GM10248 (cell line): ENCODE results near the gene ANKRD24.
"Not testable (repeated sequence)": the region's sequence is repeated elsewhere in the genome, so short reads cannot be mapped to it uniquely, and the experiment has no call there.

Source experiments
- CTCF ChIA-PET: fragments of 300-600 bp; sonication (Branson Sonifier 250); formaldehyde crosslinking; extraction: SDS; loops from one replicate; lab custom pipeline; 2021; ENCODE audit warnings: antibody characterized with exemption; lab: Yijun Ruan, JAX
- POLR2A ChIA-PET: fragments of 350-650 bp; sonication (Branson Sonifier 250); formaldehyde crosslinking; extraction: SDS; loops from one replicate; lab custom pipeline; 2020; ENCODE audit warnings: antibody characterized with exemption; lab: Yijun Ruan, JAX
- DNase-seq: peaks from one replicate; pipeline ENCODE4 v3.0.0; 2012; ENCODE audit errors: extremely low spot score
- TF ChIP-seq, protein P1 (sequence below): IDR thresholded peaks from 2 replicates; pipeline ENCODE4 v1.5.1; 2012; ENCODE audit warnings: mild to moderate bottlenecking, low read depth; ENCODE audit errors: extremely low read depth, missing control alignments, control extremely low read depth

ANKRD24 gene

GRCh38 chr19:4233282-4233853 lies 50.9 kb downstream of the ANKRD24 start:
- DNase-seq, result peak; percentile 71
- ChIA-PET CTCF (interaction anchor here (0.7 to 4.6 kb wide), 9 partner anchors 10 to 167 kb away, joined by 3 to 35 read pairs (median 4); partner anchors contain the start of genes SH3GL1, STAP2 and YJU2), POLR2A (interaction anchor here (0.5 kb wide), 1 partner anchor 9 kb away, joined by 6 read pairs; no protein-coding TSS in a partner anchor)
- TF ChIP-seq, protein P1, sequence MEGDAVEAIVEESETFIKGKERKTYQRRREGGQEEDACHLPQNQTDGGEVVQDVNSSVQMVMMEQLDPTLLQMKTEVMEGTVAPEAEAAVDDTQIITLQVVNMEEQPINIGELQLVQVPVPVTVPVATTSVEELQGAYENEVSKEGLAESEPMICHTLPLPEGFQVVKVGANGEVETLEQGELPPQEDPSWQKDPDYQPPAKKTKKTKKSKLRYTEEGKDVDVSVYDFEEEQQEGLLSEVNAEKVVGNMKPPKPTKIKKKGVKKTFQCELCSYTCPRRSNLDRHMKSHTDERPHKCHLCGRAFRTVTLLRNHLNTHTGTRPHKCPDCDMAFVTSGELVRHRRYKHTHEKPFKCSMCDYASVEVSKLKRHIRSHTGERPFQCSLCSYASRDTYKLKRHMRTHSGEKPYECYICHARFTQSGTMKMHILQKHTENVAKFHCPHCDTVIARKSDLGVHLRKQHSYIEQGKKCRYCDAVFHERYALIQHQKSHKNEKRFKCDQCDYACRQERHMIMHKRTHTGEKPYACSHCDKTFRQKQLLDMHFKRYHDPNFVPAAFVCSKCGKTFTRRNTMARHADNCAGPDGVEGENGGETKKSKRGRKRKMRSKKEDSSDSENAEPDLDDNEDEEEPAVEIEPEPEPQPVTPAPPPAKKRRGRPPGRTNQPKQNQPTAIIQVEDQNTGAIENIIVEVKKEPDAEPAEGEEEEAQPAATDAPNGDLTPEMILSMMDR, result peak; percentile 95

- DNase-seq, result no peak
- ChIA-PET POLR2A (no interaction called here), CTCF (interaction anchor here (0.7 to 4.6 kb wide), 5 partner anchors 9 to 166 kb away, joined by 3 to 35 read pairs (median 8); partner anchors contain the start of genes SH3GL1 and YJU2)
- TF ChIP-seq, protein P1, result no peak
Measured at GRCh38 chr19:4234142-4234861, 51.8 kb downstream of the ANKRD24 start.

- CTCF ChIA-PET, result interaction anchor here (1.1 to 4.6 kb wide), 2 partner anchors 8 to 13 kb away, joined by 8 to 35 read pairs; no protein-coding TSS in a partner anchor
- POLR2A ChIA-PET, result no interaction called here
- DNase-seq, result no peak
- TF ChIP-seq, protein P1, result no peak
Measured at GRCh38 chr19:4234862-4235201, 52.3 kb downstream of the ANKRD24 start.

- POLR2A ChIA-PET, DNase-seq: not testable (repeated sequence)
- CTCF ChIA-PET, result interaction anchor here (1.1 kb wide), 1 partner anchor 9 kb away, joined by 4 read pairs; the partner anchor contains the start of gene YJU2
Measured at GRCh38 chr19:4237510-4237909, 55.0 kb downstream of the ANKRD24 start.

- CTCF ChIA-PET, result interaction anchor here (1.0 to 4.0 kb wide), 2 partner anchors 9 to 28 kb away, joined by 3 to 11 read pairs; partner anchors contain the start of gene EBI3
- no peak for DNase-seq
- TF ChIP-seq, protein P1, result no peak
Measured at GRCh38 chr19:4238831-4239230, 56.3 kb downstream of the ANKRD24 start.

DNA sequence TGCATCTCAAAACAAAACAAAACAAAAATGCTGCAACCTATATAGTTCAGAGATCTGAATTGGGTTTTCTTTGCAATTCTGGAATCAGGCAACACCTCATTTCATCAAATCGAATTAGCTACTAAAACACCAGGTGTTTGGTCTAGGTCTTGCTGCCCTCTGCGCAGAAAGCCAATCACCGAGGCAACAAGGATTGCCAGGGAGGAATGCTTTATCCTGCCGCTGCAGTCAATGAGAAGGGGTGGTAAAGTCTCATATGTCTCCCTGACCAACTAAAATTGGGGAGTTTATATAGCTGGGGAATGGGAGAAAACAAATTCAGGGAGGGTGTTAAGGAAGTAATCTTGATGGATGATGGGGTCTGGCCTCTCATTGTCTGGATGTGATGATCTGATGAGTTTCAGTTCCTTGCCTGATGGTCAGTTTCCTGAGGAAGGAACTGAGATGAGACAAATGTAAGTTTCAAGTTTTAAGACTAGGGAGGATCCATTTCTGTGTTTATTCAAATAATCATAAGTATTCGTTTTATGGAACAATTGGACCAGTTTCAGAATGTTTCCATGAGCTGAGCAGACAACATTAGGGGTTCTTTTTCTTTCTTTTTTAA lies 59.4 kb downstream of the ANKRD24 start:
- DNase-seq, result no peak
- ChIA-PET CTCF (interaction anchor here (1.2 to 4.9 kb wide), 5 partner anchors 8 to 159 kb away, joined by 3 to 35 read pairs (median 7); partner anchors contain the start of genes EBI3 and SH3GL1), POLR2A (interaction anchor here (0.6 to 1.3 kb wide), 3 partner anchors 9 to 15 kb away, joined by 3 to 8 read pairs (median 6); no protein-coding TSS in a partner anchor)
- TF ChIP-seq, protein P1, result no peak

More at GRCh38 chr19:4238831-4239230, 56.3 kb downstream of the ANKRD24 start:
- POLR2A ChIA-PET, result interaction anchor here (0.7 kb wide), 1 partner anchor 1473 kb away, joined by 3 read pairs; no protein-coding TSS in a partner anchor

- DNase-seq, CTCF ChIA-PET, POLR2A ChIA-PET: not testable (repeated sequence)
Measured at GRCh38 chr19:4245938-4246337, 63.4 kb downstream of the ANKRD24 start.
